ENCODE data around the gene SEPTIN1. TPM values are rescaled to one million over a fixed set of nuclear protein-coding genes. Genes with fewer than 3 reads are reported as not detected.

The SEPTIN1 gene
- total and polyA plus RNA-seq, 2 of the 4 experiments (the other 2 are of a cell fraction): 0.24 TPM; not detected in 1

GRCh38 chr16:30372038-30372712 lies 10.2 kb downstream of the SEPTIN1 start:
- Histone ChIP-seq H4K5ac (ENCODE audit: low read depth, low read length) (no peak overlapping the region; the same call in 1 of the 2 replicates), H2BK5ac (ENCODE audit: low read depth, low read length, poor library complexity, severe bottlenecking) (no peak overlapping the region), H2AFZ (replicated peaks; ENCODE audit: low read length, poor library complexity) (peak overlapping the region; percentile 86), H4K91ac (ENCODE audit: insufficient read depth, low read depth, low read length) (0 out of 2 replicates have a peak overlapping the region, but pooled peaks have one; percentile 45), H2BK120ac (ENCODE audit: low read depth, low read length) (no peak overlapping the region), H3K4me3 (ENCODE audit: insufficient read depth, low read depth, low read length) (no peak overlapping the region), H2BK15ac (ENCODE audit: low read depth, low read length) (0 out of 3 replicates have a peak overlapping the region, but pooled peaks have one; percentile 2), H2BK20ac (ENCODE audit: low read depth, low read length) (no peak overlapping the region), H3K79me1 (ENCODE audit: low read depth in 1 of 2, low read length in 2 of 2) (peaks cover 0 to 37% of the 10 kb centered on the region in 2 experiments; a peak in 2 of 4 replicates), H3K27me3 (ENCODE audit: control insufficient read depth, insufficient read depth, low read length) (no peaks in the 10 kb centered on the region), H4K20me1 (ENCODE audit: insufficient read depth, low read length) (peaks cover 23% of the 10 kb centered on the region), H3K27ac (ENCODE audit: insufficient read depth, low read length) (no peak overlapping the region), H3K9me1 (ENCODE audit: insufficient read depth, low read length) (peaks cover 21% of the 10 kb centered on the region), H3K9ac (ENCODE audit: low read depth, low read length) (no peak overlapping the region), H3K4ac (ENCODE audit: low read depth, low read length) (no peak overlapping the region), H3K18ac (ENCODE audit: low read depth, low read length) (no peak overlapping the region), H3K36me3 (ENCODE audit: control insufficient read depth, insufficient read depth, low read length) (0 out of 2 replicates have a peak, but pooled peaks cover 2% of the 10 kb centered on the region), H3K4me1 (ENCODE audit: control insufficient read depth, insufficient read depth, low read length) (peaks cover 4% of the 10 kb centered on the region), H2AK9ac (replicated peaks; ENCODE audit: low read depth, low read length, poor library complexity) (peak overlapping the region; percentile 89), H3K23ac (ENCODE audit: low read depth, low read length) (no peak overlapping the region), H3K56ac (ENCODE audit: extremely low read depth, insufficient read depth, low read length) (no peak overlapping the region), H4K8ac (ENCODE audit: low read depth in 2 of 2, low read length in 2 of 2) (peak overlapping the region; percentile 44 to 87; a peak in 3 of 4 replicates), H3K4me2 (ENCODE audit: low read depth, low read length) (no peak overlapping the region), H2AK5ac (ENCODE audit: low read depth, low read length) (peak overlapping the region; percentile 92; the same call in 1 of the 2 replicates), H3K9me3 (ENCODE audit: control insufficient read depth, insufficient read depth, low read length) (no peaks in the 10 kb centered on the region), H3K14ac (replicated peaks; ENCODE audit: low read depth, low read length) (no peak overlapping the region)
- ATAC-seq (ENCODE audit: low read depth): no peak
- DNase-seq: no peak
- ChIA-PET CTCF (no interaction called here), POLR2A (ENCODE audit: unreplicated experiment) (no interaction called here)
- in situ Hi-C loops (cut with MboI; ENCODE audit: low sequenced_read_pairs): no loop called here
- dilution Hi-C loops (cut with HindIII; ENCODE audit: low sequenced_read_pairs, unreplicated experiment): no loop called here
- BruUV-seq (replicated peaks): no TSS peak
- WGBS, 2 experiments (ENCODE audit: extremely low coverage in 2 of 2, insufficient read length in 1 of 2): no CpG with 5 or more reads among the region's 6 CpGs
- intact Hi-C loops (cut with micrococcal nuclease): no loop called here
- TF ChIP-seq SMC3 (IDR thresholded peaks at IDR 0.05; ENCODE audit: low read depth, low read length) (no peak), CHD1 (IDR thresholded peaks at IDR 0.05; ENCODE audit: low read depth, low read length) (no peak), POLR2A (IDR thresholded peaks at IDR 0.05; ENCODE audit: low read depth, low read length) (no peak), RAD21 (IDR thresholded peaks at IDR 0.05; ENCODE audit: low read length) (no peak), CEBPB (IDR thresholded peaks at IDR 0.05; ENCODE audit: low read depth, low read length) (no peak), MXI1 (IDR thresholded peaks at IDR 0.05; ENCODE audit: borderline replicate concordance, low read depth, low read length) (no peak), MAZ (IDR thresholded peaks at IDR 0.05; ENCODE audit: borderline replicate concordance, low read depth, low read length) (no peak), USF2 (IDR thresholded peaks at IDR 0.05; ENCODE audit: low read depth, low read length) (no peak)
- TF ChIP-seq, protein P1, sequence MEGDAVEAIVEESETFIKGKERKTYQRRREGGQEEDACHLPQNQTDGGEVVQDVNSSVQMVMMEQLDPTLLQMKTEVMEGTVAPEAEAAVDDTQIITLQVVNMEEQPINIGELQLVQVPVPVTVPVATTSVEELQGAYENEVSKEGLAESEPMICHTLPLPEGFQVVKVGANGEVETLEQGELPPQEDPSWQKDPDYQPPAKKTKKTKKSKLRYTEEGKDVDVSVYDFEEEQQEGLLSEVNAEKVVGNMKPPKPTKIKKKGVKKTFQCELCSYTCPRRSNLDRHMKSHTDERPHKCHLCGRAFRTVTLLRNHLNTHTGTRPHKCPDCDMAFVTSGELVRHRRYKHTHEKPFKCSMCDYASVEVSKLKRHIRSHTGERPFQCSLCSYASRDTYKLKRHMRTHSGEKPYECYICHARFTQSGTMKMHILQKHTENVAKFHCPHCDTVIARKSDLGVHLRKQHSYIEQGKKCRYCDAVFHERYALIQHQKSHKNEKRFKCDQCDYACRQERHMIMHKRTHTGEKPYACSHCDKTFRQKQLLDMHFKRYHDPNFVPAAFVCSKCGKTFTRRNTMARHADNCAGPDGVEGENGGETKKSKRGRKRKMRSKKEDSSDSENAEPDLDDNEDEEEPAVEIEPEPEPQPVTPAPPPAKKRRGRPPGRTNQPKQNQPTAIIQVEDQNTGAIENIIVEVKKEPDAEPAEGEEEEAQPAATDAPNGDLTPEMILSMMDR (conservative IDR thresholded peaks at IDR 0.05; ENCODE audit: low read depth, low read length): no peak

All from IMR-90 (cell line).